NCI-H226 (cell line): Measurements from ENCODE around the gene COL25A1.

Experiments
- DNase-seq: peaks from one replicate; pipeline ENCODE4 v3.0.0-alpha.2; 2015

COL25A1 gene

DNA sequence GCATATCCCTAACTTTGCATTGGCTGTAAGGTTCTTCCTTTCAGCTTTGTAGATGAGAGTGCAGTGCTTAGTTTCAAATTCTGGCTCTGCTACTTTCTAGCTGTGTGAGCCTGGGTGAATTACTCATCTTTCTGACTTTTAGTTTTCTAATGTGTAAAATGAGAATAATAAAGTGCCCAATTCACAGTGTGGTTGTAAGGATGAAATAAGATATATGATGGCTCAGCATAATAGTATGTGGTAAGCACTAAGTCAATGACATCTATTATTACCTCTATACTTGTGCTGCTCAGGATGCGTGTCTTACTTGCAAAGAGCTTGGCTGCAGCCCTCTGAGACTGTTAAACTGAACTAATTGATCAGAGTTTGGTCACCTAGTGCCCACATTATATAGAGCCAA, 509.0 kb downstream of the COL25A1 start:
- no peak for DNase-seq

- no peak for DNase-seq
Observed at GRCh38 chr4:108788731-108789130, 513.7 kb downstream of the COL25A1 start.

DNA sequence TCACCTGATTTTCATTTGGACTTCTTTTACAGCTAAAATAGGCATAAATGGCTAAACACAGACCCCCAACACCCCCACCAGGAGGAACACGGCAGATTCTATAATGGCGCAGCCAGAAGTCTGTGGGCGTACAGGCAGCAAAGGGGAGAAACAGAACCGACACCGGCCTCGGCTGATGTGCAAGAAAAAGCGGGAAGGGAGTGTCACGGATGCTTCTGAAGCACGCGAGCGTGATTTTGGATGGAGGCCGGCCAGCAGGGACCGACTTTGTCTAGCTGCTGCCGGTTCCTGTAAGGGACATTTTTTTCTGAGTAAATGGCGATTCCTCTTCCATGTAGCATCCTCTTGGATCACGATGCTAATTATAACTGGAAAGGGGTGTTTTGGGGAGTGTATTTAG, 514.7 kb downstream of the COL25A1 start:
- DNase-seq, result no peak

DNA sequence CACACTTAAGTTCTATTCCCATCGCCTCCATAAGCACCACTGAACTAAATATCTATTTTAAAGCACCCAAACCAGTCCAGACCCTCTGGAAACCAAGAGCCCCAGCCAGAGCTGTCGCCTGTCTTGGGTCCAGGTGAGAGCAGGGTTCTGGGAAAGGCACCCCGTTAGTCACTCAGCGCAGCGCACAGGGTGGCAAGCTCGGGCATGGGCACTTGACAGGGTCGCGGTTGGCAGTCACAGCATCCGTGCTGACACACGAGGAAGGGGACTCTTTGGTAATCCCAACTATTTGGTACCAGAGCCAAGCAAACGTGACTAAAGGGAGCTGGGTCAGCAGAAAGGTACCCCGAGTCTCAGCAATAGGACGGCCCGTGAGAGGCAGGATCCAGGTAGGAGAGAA, 515.4 kb downstream of the COL25A1 start:
- no peak for DNase-seq

DNA sequence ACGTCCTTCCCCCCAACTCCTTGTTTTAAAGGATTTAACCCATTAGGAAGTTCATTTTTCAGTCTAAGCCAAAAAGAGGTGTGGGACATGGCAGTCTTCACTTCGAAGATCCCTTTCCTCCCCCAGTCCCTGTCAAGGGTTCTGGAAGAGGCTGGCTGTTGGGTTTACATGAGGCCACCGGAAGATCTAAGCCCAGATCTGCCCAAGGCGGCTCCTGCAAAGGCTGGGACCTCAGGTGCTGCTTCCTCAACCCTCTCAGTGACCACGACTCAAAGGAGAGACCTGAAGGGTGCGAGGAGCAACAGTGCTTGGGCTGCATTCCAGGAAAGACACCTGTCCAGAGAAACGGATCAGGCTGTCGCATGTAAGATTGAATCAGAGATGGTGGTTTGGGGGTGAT, 516.1 kb downstream of the COL25A1 start:
- no peak for DNase-seq

GRCh38 chr4:108783665-108784463, 518.6 kb downstream of the COL25A1 start:
- no peak for DNase-seq

GRCh38 chr4:108779958-108780357, 522.5 kb downstream of the COL25A1 start:
- DNase-seq, result no peak

DNA sequence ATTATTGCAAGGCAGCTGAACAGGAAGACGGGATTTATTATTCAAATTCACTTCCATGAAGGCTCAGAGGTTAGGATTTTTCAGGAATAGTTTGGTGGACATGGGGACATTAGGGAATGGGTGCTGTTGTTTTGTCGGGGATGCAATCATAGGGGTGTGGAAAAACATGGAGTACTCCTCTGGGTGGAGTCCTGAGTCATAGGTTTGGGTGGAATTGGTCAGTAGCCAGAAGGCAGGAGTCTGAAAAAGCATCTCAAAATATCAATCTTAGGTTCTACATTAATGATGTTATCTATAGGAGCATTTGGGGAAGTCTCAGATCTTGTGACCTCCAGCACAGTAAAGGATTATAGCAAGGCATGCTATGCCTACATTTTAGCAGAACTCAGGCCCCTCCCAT, 525.1 kb downstream of the COL25A1 start:
- DNase-seq, result peak; percentile 8

- no peak for DNase-seq
Observed at GRCh38 chr4:108775921-108776320, 526.5 kb downstream of the COL25A1 start.

GRCh38 chr4:108774809-108775530, 527.5 kb downstream of the COL25A1 start:
- no peak for DNase-seq

GRCh38 chr4:108772402-108772801, 530.1 kb downstream of the COL25A1 start:
- DNase-seq, result no peak

- DNase-seq, result no peak
Observed at GRCh38 chr4:108766058-108766457, 536.4 kb downstream of the COL25A1 start.

- DNase-seq, result no peak
Observed at GRCh38 chr4:108763986-108764385, 538.5 kb downstream of the COL25A1 start.

- DNase-seq, result no peak
Observed at GRCh38 chr4:108763226-108763593, 539.2 kb downstream of the COL25A1 start.

DNA sequence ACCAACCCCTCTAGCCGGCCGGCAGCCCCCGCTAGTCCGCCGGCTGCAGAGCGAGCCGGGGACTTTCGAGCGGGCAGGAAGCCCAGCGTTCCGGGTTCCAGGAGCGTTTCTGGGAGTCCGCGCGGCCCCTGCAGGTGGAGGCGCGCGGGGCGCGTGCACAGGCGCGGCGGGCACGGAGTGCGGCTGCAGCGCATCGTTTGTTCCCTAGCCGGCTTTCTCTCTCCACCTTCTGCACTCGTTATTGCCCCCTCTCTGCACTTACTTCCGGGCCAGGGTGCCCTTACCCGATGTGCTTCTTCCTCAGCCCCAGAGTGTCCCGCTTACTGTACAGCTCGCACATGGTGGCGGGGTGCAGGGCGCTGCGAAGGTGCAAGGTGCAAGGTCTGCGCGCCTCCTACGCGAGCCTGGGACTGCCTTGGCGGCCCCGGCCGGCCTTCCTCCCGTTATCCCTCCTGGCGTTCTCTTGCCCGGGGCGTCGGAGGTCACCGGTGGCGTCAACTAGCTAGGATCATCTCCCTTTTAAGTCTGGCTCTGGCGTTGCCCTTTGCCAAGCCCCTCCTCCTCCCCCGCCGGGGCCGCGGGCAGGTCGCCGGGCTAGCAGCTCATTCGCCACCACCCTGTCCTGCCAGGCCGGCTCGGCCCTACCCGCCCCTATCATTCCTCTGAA, 539.8 kb downstream of the COL25A1 start, which contains the start of gene ETNPPL:
Gene ETNPPL (minus strand): TSS at position 495 of the 667 bp plus-strand sequence. CDS start 155 bp downstream, at position 340.
- DNase-seq, result no peak
